HepG2 (cell line): ENCODE data around the gene SLC25A51. TPM values are rescaled to one million over a fixed set of nuclear protein-coding genes. Genes with fewer than 3 reads are reported as not detected.

Experiments
- BHLHE40 ChIP-seq: IDR thresholded peaks from 2 replicates; pipeline ENCODE4 v1.6.1; 2011; ENCODE audit warnings: low read length, improper control_type of control experiment
- CEBPG ChIP-seq: IDR thresholded peaks from 2 replicates; pipeline ENCODE4 v1.6.1; 2016
- CHCHD3 ChIP-seq: sonication (generic); formaldehyde crosslinking; IDR thresholded peaks from 2 replicates; pipeline ENCODE4 v1.8.0; 2022; ENCODE audit warnings: mild to moderate bottlenecking, missing genetic modification reagents, moderate library complexity
- HDAC1 ChIP-seq: sonication (generic); formaldehyde crosslinking; IDR thresholded peaks from 2 replicates; pipeline ENCODE4 v1.5.1; 2020; ENCODE audit warnings: mild to moderate bottlenecking, missing genetic modification reagents
- HOXD1 ChIP-seq: sonication (generic); formaldehyde crosslinking; IDR thresholded peaks from 2 replicates; pipeline ENCODE4 v1.5.0; 2020; ENCODE audit warnings: missing genetic modification reagents
- KAT8 ChIP-seq: IDR thresholded peaks from 2 replicates; pipeline ENCODE4 v1.6.1; 2016; ENCODE audit warnings: missing genetic modification reagents, missing compliant biosample characterization
- KMT2A ChIP-seq: sonication (generic); formaldehyde crosslinking; IDR thresholded peaks from 2 replicates; pipeline ENCODE4 v1.4.0; 2020; ENCODE audit warnings: missing genetic modification reagents
- MTA1 ChIP-seq: sonication (generic); formaldehyde crosslinking; IDR thresholded peaks from 2 replicates; pipeline ENCODE4 v1.4.0; 2020; ENCODE audit warnings: missing genetic modification reagents, mild to moderate bottlenecking, borderline replicate concordance
- NR3C1 ChIP-seq: sonication (generic); formaldehyde crosslinking; IDR thresholded peaks from 2 replicates; pipeline ENCODE4 v1.4.0; 2020; ENCODE audit warnings: missing genetic modification reagents
- RAD51 ChIP-seq: fragments of 450-650 bp; IDR thresholded peaks from 2 replicates; pipeline ENCODE4 v1.6.1; 2016; ENCODE audit warnings: borderline replicate concordance
- RFX1 ChIP-seq: fragments of 450-650 bp; IDR thresholded peaks from 2 replicates; pipeline ENCODE4 v1.6.1; 2017
- TMF1 ChIP-seq: sonication (generic); formaldehyde crosslinking; IDR thresholded peaks from 2 replicates; pipeline ENCODE4 v1.8.1; 2022; ENCODE audit warnings: low read depth, missing genetic modification reagents
- ZBTB49 ChIP-seq: sonication (generic); formaldehyde crosslinking; IDR thresholded peaks from 2 replicates; pipeline ENCODE4 v1.4.0; 2020; ENCODE audit warnings: missing genetic modification reagents, borderline replicate concordance
- ZC3H13 ChIP-seq: sonication (generic); formaldehyde crosslinking; IDR thresholded peaks from 2 replicates; pipeline ENCODE4 v1.8.1; 2023; ENCODE audit warnings: mild to moderate bottlenecking, missing genetic modification reagents, moderate library complexity
- ZNF256 ChIP-seq: sonication (generic); formaldehyde crosslinking; conservative IDR thresholded peaks from 2 replicates; pipeline ENCODE4 v1.4.0; 2020; ENCODE audit warnings: missing genetic modification reagents
- ZNF335 ChIP-seq: sonication (generic); formaldehyde crosslinking; IDR thresholded peaks from 2 replicates; pipeline ENCODE4 v1.4.0; 2020; ENCODE audit warnings: missing genetic modification reagents
- ZNF441 ChIP-seq: sonication (generic); formaldehyde crosslinking; IDR thresholded peaks from 2 replicates; pipeline ENCODE4 v1.7.0; 2021; ENCODE audit warnings: missing genetic modification reagents, borderline replicate concordance
- ZNF576 ChIP-seq: sonication (generic); formaldehyde crosslinking; IDR thresholded peaks from 2 replicates; pipeline ENCODE4 v1.4.0; 2020; ENCODE audit warnings: mild to moderate bottlenecking, missing genetic modification reagents
- ZNF644 ChIP-seq: IDR thresholded peaks from 2 replicates; pipeline ENCODE4 v1.6.1; 2016; ENCODE audit warnings: low read depth
- ZNF747 ChIP-seq: sonication (generic); formaldehyde crosslinking; IDR thresholded peaks from 2 replicates; pipeline ENCODE4 v1.8.1; 2023; ENCODE audit warnings: missing genetic modification reagents, mild to moderate bottlenecking, borderline replicate concordance
- ZNF850 ChIP-seq: sonication (generic); formaldehyde crosslinking; conservative IDR thresholded peaks from 2 replicates; pipeline ENCODE4 v1.9.0; 2021; ENCODE audit warnings: mild to moderate bottlenecking, missing genetic modification reagents
- ZNF878 ChIP-seq: sonication (generic); formaldehyde crosslinking; IDR thresholded peaks from 2 replicates; pipeline ENCODE4 v1.8.1; 2023; ENCODE audit warnings: mild to moderate bottlenecking, missing genetic modification reagents, moderate library complexity
- polyA plus RNA-seq, 8 experiments: library from polyadenylated mRNA; depleted of rRNA in 3 of 8; stranded (reverse) in 7 of 8; unstranded in 1 of 8; fragments of >200 nt; fragmentation: Illumina TruSeq in 4 of 8; extraction: Trizol in 4 of 8; gene quantifications; 2 replicates each; pipeline versions ENCODE4 v1.2.1 to v1.2.3, GENCODE V29; 2011 to 2016; ENCODE audit warnings: low read depth in 4 of 8, missing spikeins in 1 of 8, mixed read lengths in 1 of 8; ENCODE audit not compliant: insufficient read depth in 1 of 8
- total RNA-seq, 5 experiments: library from RNA; depleted of rRNA; stranded (reverse); fragments of >200 nt; fragmentation: Illumina TruSeq; extraction: Trizol; gene quantifications; 2 replicates each; pipeline ENCODE4 v1.2.3, GENCODE V29; 2016; ENCODE audit warnings: low read depth in 1 of 5
- TF ChIP-seq, protein P1 (sequence below): sonication (generic); formaldehyde crosslinking; IDR thresholded peaks from 2 replicates; pipeline ENCODE4 v1.5.1; 2020; ENCODE audit warnings: missing genetic modification reagents, mild to moderate bottlenecking, borderline replicate concordance
- TF ChIP-seq, protein P2 (sequence below): sonication (generic); formaldehyde crosslinking; IDR thresholded peaks from 2 replicates; pipeline ENCODE4 v1.5.0; 2020; ENCODE audit warnings: mild to moderate bottlenecking, missing genetic modification reagents
- TF ChIP-seq, protein P3 (sequence below): sonication (generic); formaldehyde crosslinking; IDR thresholded peaks from 2 replicates; pipeline ENCODE4 v1.5.1; 2020; ENCODE audit warnings: mild to moderate bottlenecking, moderate library complexity, missing genetic modification reagents

The SLC25A51 gene
- total and polyA plus RNA-seq, 2 of the 13 experiments (the other 11 are each of a cell fraction or from before 2014, with no cell fraction given): 14.6 to 37.7 TPM

DNA sequence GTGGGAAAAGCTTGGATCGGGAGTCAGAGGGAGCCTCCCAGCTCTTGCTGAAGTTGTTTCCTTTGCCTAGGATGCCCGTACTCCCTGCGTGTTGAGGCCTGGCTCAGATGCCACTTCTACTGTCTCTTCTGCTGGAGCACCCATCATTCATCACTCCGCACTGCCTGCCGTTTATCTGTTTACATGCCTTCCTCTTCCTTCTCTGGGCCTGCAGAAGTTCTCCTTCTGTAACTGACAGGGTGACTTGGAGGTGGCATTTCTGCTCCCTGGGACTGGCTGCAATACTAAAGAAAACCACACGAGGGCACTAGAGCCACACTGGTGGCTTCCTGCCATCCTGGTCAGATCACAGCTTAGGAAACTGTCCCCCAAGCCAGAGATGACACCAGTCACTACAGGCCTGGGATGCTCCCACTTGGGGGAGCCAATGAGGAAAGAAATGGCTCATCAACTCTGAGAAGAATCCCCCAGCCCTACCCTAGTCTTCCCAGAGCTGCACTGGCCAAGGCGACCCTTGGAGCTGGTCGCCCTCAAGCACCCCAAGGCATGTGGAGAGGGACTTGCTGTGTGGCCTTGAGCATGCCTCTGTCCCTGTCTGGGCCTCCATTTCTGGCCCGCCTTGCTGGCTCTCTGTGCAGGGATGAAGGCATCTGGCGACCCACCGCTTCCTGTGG lies 9.7 kb upstream of the SLC25A51 start (continued):
- TF ChIP-seq ZNF576 (CRISPR knock-in tag) (no peak), ZNF256 (CRISPR knock-in tag) (no peak), CEBPG (0 out of 2 replicates have a peak, but pooled peaks have one; percentile 18), ZNF441 (no peak), KMT2A (CRISPR knock-in tag) (no peak), ZNF850 (CRISPR knock-in tag) (no peak), ZNF878 (CRISPR knock-in tag) (no peak), ZNF747 (CRISPR knock-in tag) (no peak), MTA1 (CRISPR knock-in tag) (no peak), HOXD1 (no peak), CHCHD3 (no peak), ZNF335 (CRISPR knock-in tag) (no peak), RAD51 (no peak), BHLHE40 (no peak), NR3C1 (CRISPR knock-in tag) (no peak), HDAC1 (CRISPR knock-in tag) (no peak; the same call in 1 of the 2 replicates), TMF1 (no peak), ZC3H13 (0 out of 2 replicates have a peak, but pooled peaks have one; percentile 39), ZNF644 (CRISPR knock-in tag) (no peak), KAT8 (no peak; the same call in 1 of the 2 replicates), RFX1 (no peak), ZBTB49 (no peak)
- TF ChIP-seq, protein P1, sequence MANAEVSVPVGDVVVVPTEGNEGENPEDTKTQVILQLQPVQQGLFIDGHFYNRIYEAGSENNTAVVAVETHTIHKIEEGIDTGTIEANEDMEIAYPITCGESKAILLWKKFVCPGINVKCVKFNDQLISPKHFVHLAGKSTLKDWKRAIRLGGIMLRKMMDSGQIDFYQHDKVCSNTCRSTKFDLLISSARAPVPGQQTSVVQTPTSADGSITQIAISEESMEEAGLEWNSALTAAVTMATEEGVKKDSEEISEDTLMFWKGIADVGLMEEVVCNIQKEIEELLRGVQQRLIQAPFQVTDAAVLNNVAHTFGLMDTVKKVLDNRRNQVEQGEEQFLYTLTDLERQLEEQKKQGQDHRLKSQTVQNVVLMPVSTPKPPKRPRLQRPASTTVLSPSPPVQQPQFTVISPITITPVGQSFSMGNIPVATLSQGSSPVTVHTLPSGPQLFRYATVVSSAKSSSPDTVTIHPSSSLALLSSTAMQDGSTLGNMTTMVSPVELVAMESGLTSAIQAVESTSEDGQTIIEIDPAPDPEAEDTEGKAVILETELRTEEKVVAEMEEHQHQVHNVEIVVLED: no peak
- TF ChIP-seq, protein P2, sequence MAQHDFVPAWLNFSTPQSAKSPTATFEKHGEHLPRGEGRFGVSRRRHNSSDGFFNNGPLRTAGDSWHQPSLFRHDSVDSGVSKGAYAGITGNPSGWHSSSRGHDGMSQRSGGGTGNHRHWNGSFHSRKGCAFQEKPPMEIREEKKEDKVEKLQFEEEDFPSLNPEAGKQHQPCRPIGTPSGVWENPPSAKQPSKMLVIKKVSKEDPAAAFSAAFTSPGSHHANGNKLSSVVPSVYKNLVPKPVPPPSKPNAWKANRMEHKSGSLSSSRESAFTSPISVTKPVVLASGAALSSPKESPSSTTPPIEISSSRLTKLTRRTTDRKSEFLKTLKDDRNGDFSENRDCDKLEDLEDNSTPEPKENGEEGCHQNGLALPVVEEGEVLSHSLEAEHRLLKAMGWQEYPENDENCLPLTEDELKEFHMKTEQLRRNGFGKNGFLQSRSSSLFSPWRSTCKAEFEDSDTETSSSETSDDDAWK (CRISPR knock-in tag): no peak
- TF ChIP-seq, protein P3, sequence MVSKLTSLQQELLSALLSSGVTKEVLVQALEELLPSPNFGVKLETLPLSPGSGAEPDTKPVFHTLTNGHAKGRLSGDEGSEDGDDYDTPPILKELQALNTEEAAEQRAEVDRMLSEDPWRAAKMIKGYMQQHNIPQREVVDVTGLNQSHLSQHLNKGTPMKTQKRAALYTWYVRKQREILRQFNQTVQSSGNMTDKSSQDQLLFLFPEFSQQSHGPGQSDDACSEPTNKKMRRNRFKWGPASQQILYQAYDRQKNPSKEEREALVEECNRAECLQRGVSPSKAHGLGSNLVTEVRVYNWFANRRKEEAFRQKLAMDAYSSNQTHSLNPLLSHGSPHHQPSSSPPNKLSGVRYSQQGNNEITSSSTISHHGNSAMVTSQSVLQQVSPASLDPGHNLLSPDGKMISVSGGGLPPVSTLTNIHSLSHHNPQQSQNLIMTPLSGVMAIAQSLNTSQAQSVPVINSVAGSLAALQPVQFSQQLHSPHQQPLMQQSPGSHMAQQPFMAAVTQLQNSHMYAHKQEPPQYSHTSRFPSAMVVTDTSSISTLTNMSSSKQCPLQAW (CRISPR knock-in tag): no peak
